Central memory CD8-positive, alpha-beta T cell (primary cell): ENCODE results near the gene USP20.
A peak's percentile ranks its signal among the peaks of the same experiment; 100 is the strongest.
"Not testable (repeated sequence)": the region's sequence is repeated elsewhere in the genome, so short reads cannot be mapped to it uniquely, and the experiment has no call there.

Experiments
- ATAC-seq: fragments of 150-1000 bp; cut with Tn5 transposase; replicated peaks from 2 replicates; pipeline ENCODE4 v1.10.0; 2022; ENCODE audit warnings: mild to moderate bottlenecking, moderate FRiP score, moderate number of reproducible peaks; ENCODE audit not compliant: poor library complexity, severe bottlenecking; ENCODE audit errors: extremely low read depth
- DNase-seq, 2 donors: peaks; one replicate each; pipeline ENCODE4 v3.0.0; 2021; ENCODE audit warnings: low spot score in 2 of 2
- H3K27ac Mint-ChIP-seq: one replicate; pipeline ENCODE4 v1.8.0; 2022; ENCODE audit warnings: low read depth, mild to moderate bottlenecking, moderate library complexity, mixed read lengths
- H3K27me3 Mint-ChIP-seq: one replicate; pipeline ENCODE4 v1.8.0; 2022; ENCODE audit warnings: mixed read lengths
- H3K36me3 Mint-ChIP-seq: one replicate; pipeline ENCODE4 v1.8.0; 2022; ENCODE audit warnings: mild to moderate bottlenecking, moderate library complexity, mixed read lengths; ENCODE audit not compliant: insufficient read depth
- H3K4me1 Mint-ChIP-seq: one replicate; pipeline ENCODE4 v1.8.0; 2022; ENCODE audit warnings: mixed read lengths
- H3K4me3 Mint-ChIP-seq: one replicate; pipeline ENCODE4 v1.8.0; 2022; ENCODE audit warnings: mild to moderate bottlenecking, moderate library complexity, mixed read lengths
- H3K9me3 Mint-ChIP-seq: one replicate; pipeline ENCODE4 v1.8.0; 2022; ENCODE audit warnings: mixed read lengths

The USP20 gene

GRCh38 chr9:129885018-129885669 lies 49.9 kb downstream of the USP20 start:
- DNase-seq = no peak
- Mint-ChIP-seq H3K4me3 (peak overlapping the region; percentile 93), H3K36me3 (peaks cover 65% of the 10 kb centered on the region), H3K27ac (peak overlapping the region; percentile 99), H3K4me1 (peaks cover 60% of the 10 kb centered on the region), H3K27me3 (no peaks in the 10 kb centered on the region), H3K9me3 (no peaks in the 10 kb centered on the region)
- ATAC-seq = no peak

GRCh38 chr9:129885670-129886106 lies 50.4 kb downstream of the USP20 start:
- Mint-ChIP-seq H3K27me3 (no peaks in the 10 kb centered on the region), H3K36me3 (peaks cover 68% of the 10 kb centered on the region), H3K9me3 (no peaks in the 10 kb centered on the region), H3K27ac (peak overlapping the region; percentile 99), H3K4me1 (peaks cover 65% of the 10 kb centered on the region), H3K4me3 (peak overlapping the region; percentile 93)
- ATAC-seq (peak; percentile 9), DNase-seq (peak; percentile 83)

GRCh38 chr9:129886226-129887174 lies 51.2 kb downstream of the USP20 start:
- H3K9me3 Mint-ChIP-seq = no peaks in the 10 kb centered on the region
- peak overlapping the region; percentile 93 for H3K4me3 Mint-ChIP-seq
- peaks cover 73% of the 10 kb centered on the region for H3K4me1 Mint-ChIP-seq
- H3K27me3 Mint-ChIP-seq = no peaks in the 10 kb centered on the region
- H3K36me3 Mint-ChIP-seq = peaks cover 71% of the 10 kb centered on the region
- ATAC-seq (peak; percentile 13), DNase-seq (peak; percentile 58 to 77)
- peak overlapping the region; percentile 99 for H3K27ac Mint-ChIP-seq

- H3K27ac Mint-ChIP-seq = peak overlapping the region; percentile 99
- peak; percentile 15 for ATAC-seq
These were observed 52.4 kb downstream of the USP20 start for GRCh38 chr9:129887334-129888292.

GRCh38 chr9:129888293-129889121 lies 53.2 kb downstream of the USP20 start:
- DNase-seq (peak; percentile 82 to 95), ATAC-seq (peak; percentile 57)
- H3K9me3 Mint-ChIP-seq = no peaks in the 10 kb centered on the region
- H3K27me3 Mint-ChIP-seq = no peaks in the 10 kb centered on the region
- H3K4me3 Mint-ChIP-seq = peak overlapping the region; percentile 93
- peaks cover 89% of the 10 kb centered on the region for H3K4me1 Mint-ChIP-seq
- H3K27ac Mint-ChIP-seq = peak overlapping the region; percentile 99
- peaks cover 73% of the 10 kb centered on the region for H3K36me3 Mint-ChIP-seq

More at GRCh38 chr9:129887334-129888292, 52.4 kb downstream of the USP20 start:
- Mint-ChIP-seq H3K27me3 (no peaks in the 10 kb centered on the region), H3K4me3 (peak overlapping the region; percentile 93), H3K36me3 (peaks cover 74% of the 10 kb centered on the region), H3K9me3 (no peaks in the 10 kb centered on the region), H3K4me1 (peaks cover 84% of the 10 kb centered on the region)
- DNase-seq = peak in 1 of 2 donors; percentile 71

GRCh38 chr9:129889122-129889940 lies 54.1 kb downstream of the USP20 start:
- no peaks in the 10 kb centered on the region for H3K9me3 Mint-ChIP-seq

GRCh38 chr9:129889941-129890717 lies 54.9 kb downstream of the USP20 start:
- H3K4me3 Mint-ChIP-seq = peak overlapping the region; percentile 93
- no peaks in the 10 kb centered on the region for H3K27me3 Mint-ChIP-seq
- DNase-seq (no peak), ATAC-seq (no peak)
- H3K4me1 Mint-ChIP-seq = peaks cover 87% of the 10 kb centered on the region
- peaks cover 79% of the 10 kb centered on the region for H3K36me3 Mint-ChIP-seq
- peak overlapping the region; percentile 99 for H3K27ac Mint-ChIP-seq
- no peaks in the 10 kb centered on the region for H3K9me3 Mint-ChIP-seq

More at GRCh38 chr9:129889122-129889940, 54.1 kb downstream of the USP20 start:
- H3K27ac Mint-ChIP-seq = peak overlapping the region; percentile 99
- ATAC-seq (no peak), DNase-seq (peak in 1 of 2 donors; percentile 46)
- no peaks in the 10 kb centered on the region for H3K27me3 Mint-ChIP-seq
- H3K36me3 Mint-ChIP-seq = peaks cover 77% of the 10 kb centered on the region
- H3K4me3 Mint-ChIP-seq = peak overlapping the region; percentile 93
- H3K4me1 Mint-ChIP-seq = peaks cover 87% of the 10 kb centered on the region

GRCh38 chr9:129890718-129891299 lies 55.6 kb downstream of the USP20 start:
- peaks cover 78% of the 10 kb centered on the region for H3K36me3 Mint-ChIP-seq
- not testable (repeated sequence) for H3K9me3 Mint-ChIP-seq, DNase-seq, ATAC-seq, H3K27me3 Mint-ChIP-seq
- peaks cover 83% of the 10 kb centered on the region for H3K4me1 Mint-ChIP-seq
- H3K4me3 Mint-ChIP-seq = peak overlapping the region; percentile 93
- H3K27ac Mint-ChIP-seq = peak overlapping the region; percentile 99

- ATAC-seq = no peak
- Mint-ChIP-seq H3K27ac (peak overlapping the region; percentile 99), H3K36me3 (peaks cover 79% of the 10 kb centered on the region), H3K27me3 (no peaks in the 10 kb centered on the region), H3K4me3 (peak overlapping the region; percentile 93), H3K4me1 (peaks cover 87% of the 10 kb centered on the region), H3K9me3 (no peaks in the 10 kb centered on the region)
- no peak for DNase-seq
These were observed 56.3 kb downstream of the USP20 start for GRCh38 chr9:129891569-129891968.
